Superior temporal gyrus (tissue), 1 donor: ENCODE measurements around the gene LLGL2.
"Not testable (repeated sequence)": the region's sequence is repeated elsewhere in the genome, so short reads cannot be mapped to it uniquely, and the experiment has no call there.

Experiments used
- DNase-seq: peaks from one replicate; pipeline ENCODE4 v3.0.0-alpha.2; 2016; ENCODE audit errors: extremely low spot score

LLGL2 gene

GRCh38 chr17:75524970-75525805, at the start of gene LLGL2:
Gene LLGL2 (plus strand): TSS chr17:75525697. CDS start chr17:75543427, 17,730 bp downstream.
- no peak for DNase-seq

GRCh38 chr17:75475851-75476250, 49.6 kb upstream of the LLGL2 start:
- DNase-seq: peak; percentile 16

GRCh38 chr17:75476271-75476671, 49.2 kb upstream of the LLGL2 start:
- DNase-seq: peak; percentile 86

GRCh38 chr17:75476752-75477489, 48.6 kb upstream of the LLGL2 start:
- DNase-seq: peak; percentile 24

- DNase-seq: not testable (repeated sequence)
Measured at GRCh38 chr17:75477490-75477862, 48.0 kb upstream of the LLGL2 start.

DNA sequence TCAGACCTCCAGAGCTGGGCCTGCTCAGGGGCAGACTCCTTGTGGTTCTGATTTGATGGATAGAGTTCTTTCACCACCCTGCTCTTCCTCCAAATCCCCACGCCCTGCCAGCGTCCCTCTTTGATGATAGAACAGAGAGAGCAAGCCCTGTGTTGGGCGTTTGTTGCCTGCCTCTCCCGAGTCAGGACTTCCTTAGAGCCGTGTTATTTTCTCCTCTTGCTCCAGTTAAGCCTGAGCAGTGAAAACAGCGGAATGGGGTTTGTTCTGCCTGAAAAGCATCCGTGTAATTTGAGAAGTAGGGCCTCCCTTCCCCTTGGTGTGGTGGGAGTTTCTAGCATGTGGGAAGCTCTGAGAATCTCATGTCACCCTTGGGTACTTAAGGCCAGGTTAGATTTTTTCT, 47.0 kb upstream of the LLGL2 start:
- no peak for DNase-seq

GRCh38 chr17:75480281-75480680, 45.2 kb upstream of the LLGL2 start:
- no peak for DNase-seq

DNA sequence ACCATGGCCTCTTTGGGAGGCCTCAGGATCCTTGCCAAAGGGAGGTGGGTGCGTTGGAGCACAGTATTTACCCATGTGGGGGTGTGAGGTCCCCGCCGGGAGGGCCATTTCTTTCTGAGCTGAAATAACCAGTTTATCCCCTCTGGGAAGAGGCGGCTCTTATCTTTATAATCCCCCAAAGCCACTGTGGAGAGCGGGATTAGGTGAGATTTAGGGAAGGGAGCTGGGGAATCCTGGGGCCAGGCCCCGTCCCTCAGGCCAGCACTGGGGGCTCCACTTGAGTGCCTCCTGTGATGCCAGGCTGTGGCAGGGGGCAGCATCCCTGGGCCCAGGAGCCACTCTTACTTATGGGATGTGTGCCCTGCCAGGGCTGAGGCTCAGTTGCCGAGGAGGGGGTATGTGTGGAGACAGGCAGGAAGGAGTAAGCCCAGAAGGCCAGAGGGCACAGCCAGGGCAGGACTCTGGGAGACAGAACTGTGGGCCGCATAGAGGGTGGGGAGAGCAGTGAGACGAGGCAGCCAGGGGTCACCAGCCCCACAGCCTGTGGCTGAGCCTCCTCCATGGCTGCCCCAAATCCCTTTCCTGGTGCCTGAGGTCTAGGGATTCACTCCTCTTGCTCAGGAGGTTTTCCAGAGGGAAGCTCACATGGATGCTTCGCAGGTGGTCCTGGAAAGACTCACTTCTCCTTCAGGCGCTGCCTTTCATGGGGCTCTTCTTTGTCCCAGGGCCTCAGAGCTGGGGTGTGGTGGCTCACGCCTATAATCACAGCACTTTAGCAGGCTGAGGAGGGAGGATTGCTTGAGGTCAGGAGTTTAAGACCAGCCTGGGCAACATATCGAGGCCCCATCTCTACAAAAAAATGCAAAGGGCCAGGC, 44.1 kb upstream of the LLGL2 start:
- DNase-seq: no peak

GRCh38 chr17:75482098-75482942, 43.2 kb upstream of the LLGL2 start:
- no peak for DNase-seq

DNA sequence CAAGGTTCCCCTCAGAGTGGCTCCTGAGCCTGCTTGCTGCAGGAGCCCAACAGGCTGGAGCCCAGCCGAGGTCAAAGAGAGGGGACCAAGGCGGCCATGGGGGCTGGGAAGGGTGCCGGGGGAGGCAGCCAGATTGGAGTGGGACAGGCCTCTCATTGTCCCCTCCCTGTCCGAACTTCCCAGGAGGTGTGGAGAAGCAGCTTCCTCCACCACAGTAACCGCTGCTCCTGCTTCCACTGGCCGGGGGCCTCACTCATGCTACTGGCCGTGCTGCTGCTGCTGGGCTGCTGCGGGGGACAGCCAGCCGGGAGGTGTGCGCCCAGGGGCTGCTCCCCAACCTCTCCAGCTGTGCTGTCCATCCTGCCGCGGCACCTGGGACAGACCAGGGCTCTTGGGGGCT, 39.8 kb upstream of the LLGL2 start:
- DNase-seq: no peak

DNA sequence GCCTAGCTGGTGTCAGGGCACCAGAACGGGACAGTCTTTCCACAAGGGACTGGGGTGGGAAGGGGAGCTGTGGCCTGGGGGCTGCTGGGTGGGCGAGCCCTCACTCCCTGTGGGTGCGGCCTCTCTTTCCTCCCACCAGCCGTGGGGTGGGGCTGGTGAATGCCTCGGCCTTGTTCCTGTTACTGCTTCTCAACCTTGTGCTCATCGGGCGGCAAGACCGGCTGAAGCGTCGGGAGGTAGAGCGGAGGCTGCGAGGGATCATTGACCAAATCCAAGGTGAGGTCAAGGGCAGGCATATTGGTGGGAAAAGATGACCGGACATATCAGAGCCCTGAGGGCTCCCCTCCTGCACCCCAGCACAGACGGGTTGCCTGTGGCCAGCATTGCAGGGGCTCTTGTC, 39.3 kb upstream of the LLGL2 start:
- DNase-seq: no peak

GRCh38 chr17:75486951-75487350, 38.5 kb upstream of the LLGL2 start:
- no peak for DNase-seq

DNA sequence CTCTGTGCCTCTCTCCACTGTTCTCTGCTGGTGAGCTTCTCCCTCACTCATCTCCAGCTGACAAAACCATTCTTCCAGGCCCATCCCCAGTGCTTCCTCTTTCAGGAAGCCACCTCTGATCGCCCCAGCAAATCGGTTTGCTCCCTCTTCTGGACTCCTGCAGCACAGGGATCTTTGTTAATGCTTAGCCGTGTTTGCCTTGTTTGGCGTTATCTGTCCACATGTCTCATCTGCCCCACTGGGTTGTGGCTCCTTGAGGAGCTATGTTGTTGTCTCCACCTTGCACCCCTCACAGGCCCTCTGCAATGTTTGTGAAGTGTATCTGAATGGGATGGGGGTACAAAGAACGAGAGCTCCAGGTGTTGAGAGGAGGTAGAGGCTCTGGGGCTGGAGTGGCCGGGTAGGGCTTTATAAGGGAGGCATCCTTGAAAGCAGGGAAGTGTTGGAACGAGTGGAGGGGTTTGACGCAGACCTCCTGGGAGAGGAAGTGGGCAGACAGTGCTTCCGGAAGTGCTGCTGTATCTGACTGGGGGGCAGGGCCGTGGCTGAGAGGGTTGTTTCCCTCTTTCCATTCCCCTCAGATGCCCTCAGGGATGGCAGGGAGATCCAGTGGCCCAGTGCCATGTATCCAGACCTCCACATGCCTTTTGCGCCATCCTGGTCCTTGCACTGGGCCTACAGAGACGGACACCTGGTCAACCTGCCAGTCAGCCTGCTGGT, 38.0 kb upstream of the LLGL2 start:
- no peak for DNase-seq

- no peak for DNase-seq
Measured at GRCh38 chr17:75488693-75489510, 36.6 kb upstream of the LLGL2 start.

DNA sequence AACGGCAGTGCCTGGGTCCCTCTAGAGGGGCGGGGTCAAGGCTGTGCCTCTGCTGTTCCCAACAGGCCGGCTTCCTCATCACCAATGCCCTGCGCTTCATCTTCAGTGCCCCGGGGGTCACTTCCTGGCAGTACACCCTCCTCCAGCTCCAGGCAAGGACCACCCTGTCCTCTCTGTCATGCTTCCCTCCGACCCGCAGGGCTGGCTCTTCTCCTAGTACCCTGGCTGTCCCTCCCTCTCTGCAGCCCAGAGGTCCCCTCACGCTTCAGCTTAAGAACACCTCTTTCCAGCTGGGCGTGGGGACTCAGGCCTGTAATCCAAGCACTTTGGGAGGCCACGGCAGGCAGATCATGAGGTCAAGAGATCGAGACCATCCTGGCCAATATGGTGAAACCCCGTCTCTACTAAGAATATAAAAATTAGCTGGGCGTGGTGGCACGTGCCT, 36.0 kb upstream of the LLGL2 start:
- DNase-seq: no peak

DNA sequence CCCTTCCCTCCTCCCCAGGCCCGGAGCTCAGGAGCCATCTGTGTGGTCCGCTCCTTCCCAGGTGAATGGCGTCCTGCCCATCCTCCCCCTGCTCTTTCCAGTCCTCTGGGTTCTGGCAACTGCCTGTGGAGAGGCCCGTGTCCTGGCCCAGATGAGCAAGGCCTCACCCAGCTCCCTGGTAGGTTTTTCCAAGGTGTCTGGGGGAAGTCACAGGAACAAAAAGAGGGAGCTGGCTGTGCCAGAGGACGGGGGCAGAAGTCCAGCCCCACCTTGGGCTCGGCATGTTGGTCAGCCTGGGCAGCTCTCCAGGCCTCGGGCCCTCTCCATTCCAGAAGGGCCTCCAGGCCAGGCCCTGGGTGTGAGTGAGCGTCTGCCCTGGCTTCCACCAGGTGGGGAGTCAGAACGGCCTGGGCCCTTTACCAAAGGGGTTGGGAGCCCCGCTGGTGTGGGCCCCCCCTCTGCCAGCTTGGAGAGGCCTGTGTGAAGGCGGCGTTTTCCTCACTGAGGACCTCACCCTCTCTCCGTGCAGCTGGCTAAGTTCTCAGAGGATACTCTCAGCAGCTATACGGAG, 35.2 kb upstream of the LLGL2 start:
- DNase-seq: no peak

DNA sequence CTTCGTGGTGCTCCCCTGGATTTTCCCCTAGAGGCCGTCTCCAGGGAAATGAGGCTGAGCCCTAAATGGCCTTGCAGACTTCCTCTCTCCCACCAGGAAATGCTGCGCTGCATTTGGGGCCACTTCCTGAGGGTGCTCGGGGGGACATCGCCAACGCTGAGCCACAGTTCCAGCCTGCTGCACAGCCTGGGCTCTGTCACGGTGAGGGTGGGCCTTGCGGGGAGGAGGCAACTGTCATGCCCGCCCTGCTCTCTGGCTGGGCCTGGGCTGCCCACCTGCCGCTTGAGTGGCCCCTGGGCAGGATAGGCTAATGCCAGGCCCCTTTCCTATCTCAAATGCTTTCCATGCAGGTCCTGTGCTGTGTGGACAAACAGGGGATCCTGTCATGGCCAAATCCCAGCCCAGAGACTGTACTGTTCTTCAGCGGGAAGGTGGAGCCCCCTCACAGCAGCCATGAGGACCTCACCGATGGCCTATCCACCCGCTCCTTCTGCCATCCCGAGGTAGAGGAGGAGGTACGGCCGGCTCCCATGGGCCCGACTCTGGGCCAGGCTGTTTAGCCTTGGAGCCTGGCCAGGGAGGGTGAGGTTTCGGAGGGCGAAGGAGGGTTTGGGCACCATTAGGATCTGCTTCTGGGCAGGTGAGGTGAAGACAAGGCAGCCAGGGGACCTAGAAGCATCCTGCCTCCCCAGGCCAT, 34.4 kb upstream of the LLGL2 start:
- DNase-seq: no peak

DNA sequence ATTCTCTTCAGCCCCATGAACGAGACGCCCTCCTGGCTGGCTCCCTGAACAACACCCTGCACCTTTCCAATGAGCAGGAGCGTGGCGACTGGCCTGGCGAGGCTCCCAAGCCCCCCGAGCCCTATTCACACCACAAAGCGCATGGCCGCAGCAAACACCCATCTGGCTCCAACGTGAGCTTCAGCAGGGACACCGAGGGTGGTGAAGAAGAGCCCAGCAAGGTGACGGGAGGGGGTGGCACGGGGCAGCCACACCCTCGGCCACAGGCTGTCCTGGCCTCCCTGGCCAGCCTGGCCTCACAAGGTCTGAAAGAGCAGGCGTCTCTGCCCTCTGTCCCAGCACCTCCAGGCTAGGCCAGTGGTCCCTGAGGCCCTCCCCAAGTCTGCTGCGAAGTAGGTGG, 33.8 kb upstream of the LLGL2 start:
- DNase-seq: no peak
